ENCODE measurements around the gene MGAT1. TPM values are rescaled to one million over a fixed set of nuclear protein-coding genes. Genes with fewer than 3 reads are reported as not detected.

MGAT1 gene
- total RNA-seq, 4 donors from 2014 or later: 121 to 154 (median 138) TPM

- no peak for DNase-seq (ENCODE audit: low spot score in 2 of 2)
- no peak overlapping the region for H3K4me3 ChIP-seq (ENCODE audit: low read depth, poor library complexity, severe bottlenecking)
- WGBS, 2 donors: 76 to 82% methylated on average over 10 of the region's 10 CpGs
- TF ChIP-seq POLR2A (IDR thresholded peaks at IDR 0.05) (no peak), CTCF (IDR thresholded peaks at IDR 0.05) (no peak)
- intact Hi-C loops (cut with DNase I; ENCODE audit: low total_unique reads): no loop called here
Observed at GRCh38 chr5:180779985-180780610, 22.5 kb downstream of the MGAT1 start.

- WGBS, 2 donors: 93 to 100% methylated on average over 1 of the region's 1 CpG
- intact Hi-C loops (cut with DNase I; ENCODE audit: low total_unique reads): no loop called here
- H3K4me3 ChIP-seq (ENCODE audit: low read depth, poor library complexity, severe bottlenecking): no peak overlapping the region
- no peak for DNase-seq (ENCODE audit: low spot score in 2 of 2)
- no peak for TF ChIP-seq CTCF (IDR thresholded peaks at IDR 0.05)
- no peak for TF ChIP-seq POLR2A (IDR thresholded peaks at IDR 0.05)
Observed at GRCh38 chr5:180777475-180777874, 25.1 kb downstream of the MGAT1 start.

- intact Hi-C loops (cut with DNase I; ENCODE audit: low total_unique reads): no loop called here
- H3K4me3 ChIP-seq (ENCODE audit: low read depth, poor library complexity, severe bottlenecking): no peak overlapping the region
- 96% methylated on average over 1 of the region's 1 CpG for WGBS, 2 donors
- no peak for TF ChIP-seq CTCF (IDR thresholded peaks at IDR 0.05)
- no peak for TF ChIP-seq POLR2A (IDR thresholded peaks at IDR 0.05)
- no peak for DNase-seq (ENCODE audit: low spot score in 2 of 2)
Observed at GRCh38 chr5:180776376-180776775, 26.2 kb downstream of the MGAT1 start.

GRCh38 chr5:180775624-180776023, 27.0 kb downstream of the MGAT1 start:
- intact Hi-C loops (cut with DNase I; ENCODE audit: low total_unique reads): no loop called here
- TF ChIP-seq POLR2A (IDR thresholded peaks at IDR 0.05) (no peak), CTCF (IDR thresholded peaks at IDR 0.05) (no peak)
- H3K4me3 ChIP-seq (ENCODE audit: low read depth, poor library complexity, severe bottlenecking): no peak overlapping the region
- no peak for DNase-seq (ENCODE audit: low spot score in 2 of 2)
- 87 to 94% methylated on average over 7 of the region's 7 CpGs for WGBS, 2 donors

- intact Hi-C loops (cut with DNase I; ENCODE audit: low total_unique reads): no loop called here
- H3K4me3 ChIP-seq (ENCODE audit: low read depth, poor library complexity, severe bottlenecking): no peak overlapping the region
- TF ChIP-seq CTCF (IDR thresholded peaks at IDR 0.05) (no peak), POLR2A (IDR thresholded peaks at IDR 0.05) (no peak)
- DNase-seq (ENCODE audit: low spot score in 2 of 2): no peak
Observed at GRCh38 chr5:180771839-180772238, 30.8 kb downstream of the MGAT1 start.

- WGBS, 2 donors: 84 to 88% methylated on average over 3 of the region's 3 CpGs
- TF ChIP-seq POLR2A (IDR thresholded peaks at IDR 0.05) (no peak), CTCF (IDR thresholded peaks at IDR 0.05) (no peak)
- no peak for DNase-seq (ENCODE audit: low spot score in 2 of 2)
- intact Hi-C loops (cut with DNase I; ENCODE audit: low total_unique reads): no loop called here
- H3K4me3 ChIP-seq (ENCODE audit: low read depth, poor library complexity, severe bottlenecking): no peak overlapping the region
Observed at GRCh38 chr5:180769821-180770220, 32.8 kb downstream of the MGAT1 start.

Measured in lower leg skin (tissue), 4 donors.